ENCODE data around the gene ARHGAP9.
"Not testable (repeated sequence)": the region's sequence is repeated elsewhere in the genome, so short reads cannot be mapped to it uniquely, and the experiment has no call there.

The ARHGAP9 gene

DNA sequence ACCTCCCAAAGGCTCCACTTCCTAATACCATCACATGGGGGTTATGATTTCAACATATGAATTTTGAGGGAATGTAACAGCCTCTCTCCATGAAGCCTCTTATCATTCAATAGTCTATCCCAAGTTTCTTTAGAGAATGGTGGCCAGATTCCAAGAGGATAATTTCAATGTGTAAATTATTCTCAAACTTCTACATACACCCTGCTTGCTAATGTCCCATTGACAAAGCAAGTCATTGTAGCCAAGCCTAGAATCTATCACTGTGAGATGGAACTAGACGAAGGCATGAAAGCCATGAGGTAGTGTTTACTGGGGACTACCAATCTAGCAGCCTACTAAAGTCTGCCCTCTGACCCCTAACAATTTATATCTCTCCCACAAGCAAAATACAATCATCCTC, 41.3 kb downstream of the ARHGAP9 start:
- no peak for DNase-seq (ENCODE audit: low read depth in 3 of 3)

DNA sequence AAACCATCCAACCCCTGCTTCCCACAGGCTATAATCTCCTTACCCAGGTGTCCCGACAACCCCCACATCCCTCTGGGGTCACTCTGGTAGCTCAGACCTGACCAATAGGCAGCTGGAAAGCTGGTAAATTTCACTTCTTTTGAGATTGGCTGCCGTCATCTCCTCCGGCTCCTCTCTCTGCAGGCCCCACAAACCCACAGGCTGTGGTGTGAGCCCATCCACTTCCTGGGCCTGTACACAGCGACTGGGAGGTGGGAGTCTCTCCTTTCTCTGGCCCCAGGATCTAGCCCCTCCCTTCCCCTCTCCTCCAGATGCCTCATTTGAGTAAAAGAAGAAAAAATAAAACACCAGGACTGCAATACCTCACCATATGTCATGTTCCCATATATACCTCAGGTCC, 44.4 kb downstream of the ARHGAP9 start:
- no peak for DNase-seq (ENCODE audit: low read depth in 3 of 3)

DNA sequence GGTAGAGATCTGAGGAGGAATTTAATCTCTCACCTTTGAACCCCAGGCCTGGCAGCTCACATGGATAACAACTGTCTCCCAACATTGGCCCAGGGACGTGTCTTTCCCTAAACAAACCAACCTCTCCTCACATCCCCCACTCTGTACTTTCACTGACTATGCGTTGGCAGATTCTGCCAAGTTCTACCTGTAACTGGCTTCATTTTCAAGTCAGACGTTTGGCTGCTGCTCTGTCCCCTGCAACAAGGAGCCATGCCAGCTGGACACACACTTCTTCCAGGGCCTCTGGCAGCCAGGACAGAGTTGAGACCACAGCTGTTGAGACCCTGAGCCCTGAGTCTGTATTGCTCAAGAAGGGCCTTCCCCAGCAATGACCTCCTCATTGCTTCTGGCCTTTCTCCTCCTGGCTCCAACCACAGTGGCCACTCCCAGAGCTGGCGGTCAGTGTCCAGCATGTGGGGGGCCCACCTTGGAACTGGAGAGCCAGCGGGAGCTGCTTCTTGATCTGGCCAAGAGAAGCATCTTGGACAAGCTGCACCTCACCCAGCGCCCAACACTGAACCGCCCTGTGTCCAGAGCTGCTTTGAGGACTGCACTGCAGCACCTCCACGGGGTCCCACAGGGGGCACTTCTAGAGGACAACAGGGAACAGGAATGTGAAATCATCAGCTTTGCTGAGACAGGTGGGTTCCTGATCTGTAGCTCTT, 45.0 kb downstream of the ARHGAP9 start, which contains the start of gene INHBC:
INHBC (plus strand) TSS at position 268 of the 707 bp plus-strand sequence; CDS start at position 371, 103 bp downstream.
- DNase-seq (ENCODE audit: low read depth in 3 of 3), result no peak

DNA sequence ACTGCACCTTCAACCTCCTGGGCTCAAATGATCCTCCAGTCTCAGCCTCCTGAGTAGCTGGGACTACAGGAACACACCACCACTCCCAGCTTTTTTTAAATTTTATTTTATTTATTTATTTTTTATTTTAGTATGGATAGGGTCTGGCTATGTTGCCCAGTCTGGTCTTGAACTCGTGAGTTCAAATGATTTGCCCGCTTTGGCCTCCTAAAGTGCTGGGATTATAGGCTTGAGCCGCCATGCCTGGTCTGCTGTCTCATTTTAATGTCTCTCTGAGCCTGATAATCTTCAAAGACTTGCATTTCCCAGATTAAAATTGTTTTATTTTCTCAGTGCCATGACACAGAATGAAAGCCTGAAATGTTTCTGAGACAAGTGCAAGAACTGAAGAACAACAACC, 46.3 kb downstream of the ARHGAP9 start:
- DNase-seq (ENCODE audit: low read depth in 3 of 3), result no peak

DNA sequence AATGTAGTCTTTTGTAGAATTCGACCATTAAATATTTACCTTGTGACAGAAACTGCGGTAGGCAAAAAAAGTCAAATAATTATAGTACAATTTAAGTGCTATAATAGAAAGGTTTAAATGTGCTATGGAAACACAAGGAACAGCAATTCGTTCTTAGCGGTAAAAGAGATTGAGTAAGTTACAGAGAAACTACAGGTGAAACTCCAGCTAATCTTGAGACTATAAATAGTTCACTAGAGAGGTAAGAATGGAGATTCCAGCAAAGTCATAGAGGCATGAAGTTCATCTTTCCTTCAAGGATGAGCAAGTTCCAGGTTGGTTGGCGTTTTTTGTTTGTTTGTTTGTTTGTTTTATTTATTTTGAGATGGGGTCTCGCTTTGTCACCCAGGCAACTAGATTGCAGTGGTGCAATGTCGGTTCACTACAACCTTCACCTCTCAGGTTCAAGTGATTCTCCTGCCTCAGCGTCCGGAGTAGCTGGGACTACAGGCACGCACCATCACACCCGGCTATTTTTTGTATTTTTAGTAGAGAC, 47.9 kb downstream of the ARHGAP9 start:
- DNase-seq (ENCODE audit: low read depth in 3 of 3), result no peak

DNA sequence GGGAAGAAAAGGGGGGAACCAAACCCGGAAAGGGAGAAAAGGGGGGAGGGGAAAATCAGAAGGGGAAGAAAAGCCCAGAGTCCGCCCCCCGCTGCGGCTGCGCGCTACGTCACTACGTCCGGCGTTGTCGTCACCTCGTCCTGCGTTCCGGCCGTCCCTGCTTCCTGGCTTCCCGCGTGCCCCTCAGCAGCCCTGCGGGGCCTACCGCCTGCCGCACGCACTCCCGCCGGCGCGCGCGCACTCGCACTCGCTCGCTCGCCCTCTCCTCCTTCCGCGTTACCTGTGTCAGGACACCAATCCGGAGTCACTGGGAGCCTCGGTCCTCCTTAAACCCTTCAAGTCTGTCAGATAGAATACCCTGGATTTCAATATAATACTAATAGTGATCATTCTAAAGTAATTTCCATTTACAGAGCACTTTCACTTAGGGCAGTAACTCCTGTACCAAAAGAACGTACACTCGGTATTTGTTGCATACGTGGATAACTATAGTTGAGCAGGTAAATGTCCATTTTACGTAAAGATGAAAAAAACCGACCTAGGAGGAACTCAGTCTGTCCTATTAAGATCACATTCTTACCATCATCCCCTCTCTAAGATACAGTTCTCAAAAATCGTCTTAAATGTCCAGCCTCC, 48.6 kb downstream of the ARHGAP9 start, which contains the start of gene R3HDM2:
R3HDM2 (minus strand) TSS at position 113 of the 636 bp plus-strand sequence. CDS start 120,615 bp downstream, outside the sequence.
- DNase-seq (ENCODE audit: low read depth in 3 of 3), result peak; percentile 91 to 96 (median 95)

DNA sequence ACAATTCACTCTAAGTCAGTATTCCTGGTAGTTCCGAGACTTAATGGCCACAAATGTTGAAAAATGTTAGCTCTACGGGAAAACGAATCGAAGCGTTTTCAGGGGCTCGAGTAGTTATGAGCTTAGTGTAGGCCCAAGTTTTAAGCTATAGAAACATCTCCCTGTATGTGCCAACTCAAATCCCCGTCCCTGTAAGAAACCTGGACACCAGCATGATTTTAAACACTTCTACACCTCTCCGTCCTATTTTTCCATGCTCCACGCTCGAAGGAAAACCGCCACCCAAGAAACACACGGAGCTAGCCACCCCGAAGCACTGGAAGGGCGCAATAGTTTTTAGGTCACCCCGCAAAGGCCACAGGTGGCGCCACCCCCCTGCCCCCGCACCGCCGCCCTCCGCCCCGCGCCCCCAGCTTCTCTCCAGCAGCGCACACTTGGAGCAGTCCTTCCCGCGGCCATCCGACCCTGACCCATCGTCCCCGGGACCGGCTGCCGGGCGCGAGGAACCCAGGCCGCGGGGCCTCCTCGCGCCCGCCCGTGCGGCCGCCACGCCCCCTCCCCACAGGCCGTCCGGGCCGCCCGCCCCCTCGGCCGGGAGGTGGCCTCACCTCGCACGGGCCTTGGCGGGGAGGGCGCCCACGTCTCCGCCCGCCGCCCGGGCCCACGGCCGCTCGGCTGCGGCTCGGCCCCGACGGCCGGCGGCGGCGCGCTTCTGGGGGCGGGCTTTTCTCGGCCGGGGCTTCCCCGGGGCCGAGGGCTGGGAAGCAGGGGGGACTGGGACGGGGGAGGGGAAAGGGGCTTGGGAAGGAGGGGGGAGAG, 49.3 kb downstream of the ARHGAP9 start:
- DNase-seq (ENCODE audit: low read depth in 3 of 3), result peak in 1 of 3 experiments; percentile 18

DNA sequence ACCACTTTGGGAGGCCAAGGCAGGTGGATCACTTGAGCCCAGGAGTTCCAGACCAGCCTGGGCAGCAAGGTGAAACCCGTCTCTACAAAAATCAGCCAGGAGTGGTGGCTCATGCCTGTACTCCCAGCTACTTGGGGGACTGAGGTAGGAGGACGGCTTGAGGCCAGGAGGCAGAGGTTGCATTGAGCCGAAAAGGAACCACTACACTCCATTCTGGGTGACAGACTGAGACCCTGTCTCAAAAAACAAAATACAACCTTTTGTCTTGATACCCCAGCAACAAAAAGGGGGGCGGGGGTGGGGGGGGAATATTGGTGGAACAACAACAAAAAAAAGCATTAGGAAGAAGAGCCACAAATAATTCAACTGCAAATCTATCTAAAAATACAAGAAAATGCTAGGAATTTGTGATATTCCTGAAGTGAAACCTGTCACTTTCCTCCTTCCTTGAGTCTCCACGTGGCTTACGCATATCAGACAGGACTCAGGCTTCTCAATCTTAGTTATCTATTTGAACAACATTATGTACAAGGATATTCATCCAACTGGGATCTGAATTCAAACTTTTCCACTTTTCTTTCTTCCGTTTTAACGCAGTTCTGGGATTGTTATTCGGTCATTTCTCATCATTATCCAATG, 50.1 kb downstream of the ARHGAP9 start:
- no peak for DNase-seq (ENCODE audit: low read depth in 3 of 3)

DNA sequence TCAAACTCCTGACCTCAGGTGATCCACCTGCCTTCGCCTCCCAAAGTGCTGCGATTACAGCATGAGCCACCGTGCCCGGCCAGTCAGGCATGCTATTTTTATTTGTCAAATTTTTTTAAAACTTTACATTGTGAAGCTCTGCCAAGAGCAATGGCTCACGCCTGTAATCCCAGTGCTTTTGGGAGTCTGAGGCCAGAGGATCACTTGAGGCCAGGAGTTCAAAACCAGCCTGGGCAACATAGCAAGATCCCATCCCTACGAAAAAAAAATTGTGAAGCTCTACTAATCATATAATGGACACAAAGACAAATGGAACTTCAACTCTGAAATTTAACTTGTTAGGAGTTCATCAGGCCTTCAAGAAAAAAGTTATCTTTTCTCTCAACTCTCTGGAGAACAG, 50.7 kb downstream of the ARHGAP9 start:
- DNase-seq (ENCODE audit: low read depth in 3 of 3), result no peak

DNA sequence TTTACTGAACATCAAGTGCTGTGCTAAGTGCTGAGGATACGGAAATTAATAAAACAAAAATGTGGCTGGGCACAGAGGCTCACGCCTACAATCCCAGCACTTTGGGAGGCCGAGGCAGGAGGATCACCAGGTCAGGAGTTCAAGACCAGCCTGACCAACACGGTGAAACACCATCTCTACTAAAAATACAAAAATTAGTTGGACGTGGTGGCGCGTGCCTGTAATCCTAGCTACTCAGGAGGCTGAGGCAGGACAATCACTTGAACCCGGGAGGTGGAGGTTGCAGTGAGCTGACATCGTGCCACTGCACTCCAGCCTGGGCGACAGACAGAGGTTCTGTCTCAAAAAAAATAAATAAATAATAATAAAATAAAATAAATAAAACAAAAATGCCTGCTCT, 52.7 kb downstream of the ARHGAP9 start:
- DNase-seq (ENCODE audit: low read depth in 3 of 3), result not testable (repeated sequence)
